A549 (cell line): ENCODE results near the gene ESRRG. TPM values are rescaled to one million over a fixed set of nuclear protein-coding genes. Genes with fewer than 3 reads are reported as not detected.

Source experiments
- ATAC-seq, 2 experiments: fragments of 200-7000 bp in 1 of 2; fragments of >200 bp in 1 of 2; cut with Nextera tagmentation in 1 of 2; cut with Tn5 transposase in 1 of 2; 3 replicates each; pipeline versions ENCODE4 v1.8.0 to v1.9.1; 2018 to 2020; ENCODE audit warnings: mild to moderate bottlenecking in 1 of 2, moderate library complexity in 1 of 2
- CTCF ChIA-PET: fragments of 300-600 bp; sonication (Branson Sonifier 250); formaldehyde crosslinking; extraction: SDS; loops from one replicate; lab custom pipeline; 2021; ENCODE audit warnings: antibody characterized with exemption, inconsistent platforms; lab: Yijun Ruan, JAX
- POLR2A ChIA-PET: fragments of 350-600 bp; formaldehyde crosslinking; extraction: SDS; loops from one replicate; lab custom pipeline; 2021; ENCODE audit warnings: antibody characterized with exemption, inconsistent platforms; lab: Yijun Ruan, JAX
- DNase-seq, 2 experiments: peaks; one replicate each; pipeline versions ENCODE4 v3.0.0 to v3.0.0-alpha.2; 2011 to 2016; ENCODE audit warnings: low read depth in 1 of 2, low spot score in 1 of 2
- FAIRE-seq: peaks from 2 replicates; lab custom pipeline; 2011; peaks lifted over from hg19 to GRCh38; lab: Jason Lieb, UNC
- H3K27ac ChIP-seq, 2 experiments: fragments of >200 bp; sonication (Bioruptor Twin); formaldehyde crosslinking; 3 replicates each; pipeline ENCODE4 v1.5.1; 2016 to 2017
- H3K4me1 ChIP-seq: fragments of >200 bp; sonication (Bioruptor Twin); formaldehyde crosslinking; 3 replicates; pipeline ENCODE4 v1.6.1; 2016
- H3K4me2 ChIP-seq: fragments of >200 bp; sonication (Bioruptor Twin); formaldehyde crosslinking; 3 replicates; pipeline ENCODE4 v1.6.1; 2016
- H3K4me3 ChIP-seq: fragments of >200 bp; sonication (Bioruptor Twin); formaldehyde crosslinking; 3 replicates; pipeline ENCODE4 v1.5.1; 2016
- H3K9me3 ChIP-seq: fragments of >200 bp; sonication (Bioruptor Twin); formaldehyde crosslinking; 3 replicates; pipeline ENCODE4 v1.6.1; 2016
- CBX2 ChIP-seq: fragments of 200-600 bp; sonication (generic); IDR thresholded peaks from 2 replicates; pipeline ENCODE4 v1.6.1; 2016; ENCODE audit warnings: low read depth, mild to moderate bottlenecking, borderline replicate concordance
- CEBPB ChIP-seq, 2 experiments: fragments of >200 bp in 1 of 2; sonication (Bioruptor Twin) in 1 of 2; formaldehyde crosslinking in 1 of 2; IDR thresholded peaks; 2 replicates each; pipeline ENCODE4 v1.6.1; 2012 to 2016
- CTCF ChIP-seq: fragments of >200 bp; sonication (Bioruptor Twin); formaldehyde crosslinking; IDR thresholded peaks from 3 replicates; pipeline ENCODE4 v1.5.1; 2016
- EP300 ChIP-seq, 2 experiments: fragments of >200 bp; sonication (Bioruptor Twin); formaldehyde crosslinking; IDR thresholded peaks; 2 replicates in 1 of 2; 3 replicates in 1 of 2; pipeline ENCODE4 v1.6.1; 2016 to 2017
- HEYL ChIP-seq: fragments of 250-450 bp; sonication (Bioruptor Pico); IDR thresholded peaks from 2 replicates; pipeline ENCODE4 v1.8.0; 2021; ENCODE audit warnings: mild to moderate bottlenecking, moderate library complexity
- JUNB ChIP-seq: fragments of >200 bp; sonication (Bioruptor Twin); formaldehyde crosslinking; IDR thresholded peaks from 2 replicates; pipeline ENCODE4 v1.6.1; 2016
- MAFK ChIP-seq: fragments of 450-650 bp; IDR thresholded peaks from 2 replicates; pipeline ENCODE4 v1.6.1; 2014; ENCODE audit not compliant: partially characterized antibody
- MAZ ChIP-seq: fragments of 150-350 bp; IDR thresholded peaks from 2 replicates; pipeline ENCODE4 v1.6.1; 2014; ENCODE audit warnings: antibody characterized with exemption, low read depth, low read length, borderline replicate concordance
- NFE2L2 ChIP-seq: fragments of 150-350 bp; conservative IDR thresholded peaks from 2 replicates; pipeline ENCODE4 v1.6.1; 2014; ENCODE audit warnings: low read length
- RAD21 ChIP-seq, 2 experiments: fragments of >200 bp in 1 of 2; sonication (Bioruptor Twin) in 1 of 2; formaldehyde crosslinking in 1 of 2; IDR thresholded peaks in 1 of 2; conservative IDR thresholded peaks in 1 of 2; 2 replicates in 1 of 2; 3 replicates in 1 of 2; pipeline ENCODE4 v1.6.1; 2012 to 2018; ENCODE audit warnings: inconsistent platforms in 1 of 2
- RNF2 ChIP-seq: fragments of 200-600 bp; sonication (generic); IDR thresholded peaks from 2 replicates; pipeline ENCODE4 v1.6.1; 2016; ENCODE audit warnings: low read depth, mild to moderate bottlenecking, antibody characterized with exemption, moderate library complexity, borderline replicate concordance
- ZNF302 ChIP-seq: fragments of 250-450 bp; sonication (Bioruptor Pico); IDR thresholded peaks from 2 replicates; pipeline ENCODE4 v1.9.0; 2021; ENCODE audit warnings: inconsistent platforms, mild to moderate bottlenecking, moderate library complexity
- ZSCAN20 ChIP-seq: fragments of 250-450 bp; sonication (Bioruptor Pico); IDR thresholded peaks from 2 replicates; pipeline ENCODE4 v1.8.0; 2022; ENCODE audit warnings: mild to moderate bottlenecking, moderate library complexity
- WGBS: methylation state at CpG from one replicate; pipeline ENCODE4 v1.1.6; 2017; ENCODE audit errors: missing lambda C conversion rate; 5-methylcytosine and 5-hydroxymethylcytosine counted together
- polyA plus RNA-seq, 4 experiments: library from polyadenylated mRNA; depleted of rRNA in 3 of 4; stranded (reverse); fragments of >200 nt; fragmentation: RNase III in 1 of 4; extraction: RNeasy Plus Mini Kit Qiagen cat#74134 plus additional on column Dnase treatment in 1 of 4; gene quantifications; 2 replicates in 3 of 4; 3 replicates in 1 of 4; pipeline ENCODE4 v1.2.3, GENCODE V29; 2011 to 2017
- TF ChIP-seq, protein P1 (sequence below): IDR thresholded peaks from 2 replicates; pipeline ENCODE4 v1.6.1; 2012
- TF ChIP-seq, protein P2 (sequence below): fragments of >200 bp; sonication (Bioruptor Twin); formaldehyde crosslinking; IDR thresholded peaks from 3 replicates; pipeline ENCODE4 v1.6.1; 2016
- TF ChIP-seq, protein P3 (sequence below): fragments of 450-650 bp; IDR thresholded peaks from 2 replicates; pipeline ENCODE4 v1.6.1; 2014; ENCODE audit warnings: antibody characterized with exemption
- TF ChIP-seq, protein P4 (sequence below): IDR thresholded peaks from 2 replicates; pipeline ENCODE4 v1.6.1; 2012; ENCODE audit warnings: low read depth, borderline replicate concordance

Gene ESRRG
- polyA plus RNA-seq, 2 of the 4 experiments (the other 2 are of a cell fraction), result 0.09 TPM; not detected in 1

GRCh38 chr1:216523043-216523442, 200.2 kb downstream of the ESRRG start:
- 20% methylated on average over 4 of the region's 4 CpGs for WGBS
- POLR2A ChIA-PET, result no interaction called here

GRCh38 chr1:216521477-216521876, 201.8 kb downstream of the ESRRG start:
- WGBS, result 34% methylated on average over 8 of the region's 8 CpGs
- DNase-seq, result no peak
- ATAC-seq, result no peak
- H3K27ac ChIP-seq, result no peak overlapping the region
- H3K4me3 ChIP-seq, result no peak overlapping the region
- H3K4me2 ChIP-seq, result no peak overlapping the region
- CTCF ChIA-PET, result no interaction called here
- H3K9me3 ChIP-seq, result no peaks in the 10 kb centered on the region
- H3K4me1 ChIP-seq, result no peaks in the 10 kb centered on the region
- no peak for TF ChIP-seq ZNF302 (CRISPR knock-in tag)
- no peak for TF ChIP-seq EP300 (IDR thresholded peaks at IDR 0.05)
- no peak for TF ChIP-seq NFE2L2
- TF ChIP-seq, protein P1, sequence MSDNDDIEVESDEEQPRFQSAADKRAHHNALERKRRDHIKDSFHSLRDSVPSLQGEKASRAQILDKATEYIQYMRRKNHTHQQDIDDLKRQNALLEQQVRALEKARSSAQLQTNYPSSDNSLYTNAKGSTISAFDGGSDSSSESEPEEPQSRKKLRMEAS, result no peak
- no peak for TF ChIP-seq JUNB
- TF ChIP-seq, protein P2, sequence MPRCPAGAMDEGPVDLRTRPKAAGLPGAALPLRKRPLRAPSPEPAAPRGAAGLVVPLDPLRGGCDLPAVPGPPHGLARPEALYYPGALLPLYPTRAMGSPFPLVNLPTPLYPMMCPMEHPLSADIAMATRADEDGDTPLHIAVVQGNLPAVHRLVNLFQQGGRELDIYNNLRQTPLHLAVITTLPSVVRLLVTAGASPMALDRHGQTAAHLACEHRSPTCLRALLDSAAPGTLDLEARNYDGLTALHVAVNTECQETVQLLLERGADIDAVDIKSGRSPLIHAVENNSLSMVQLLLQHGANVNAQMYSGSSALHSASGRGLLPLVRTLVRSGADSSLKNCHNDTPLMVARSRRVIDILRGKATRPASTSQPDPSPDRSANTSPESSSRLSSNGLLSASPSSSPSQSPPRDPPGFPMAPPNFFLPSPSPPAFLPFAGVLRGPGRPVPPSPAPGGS, result no peak
- no peak for FAIRE-seq
- POLR2A ChIA-PET, result interaction anchor here (0.6 kb wide), 1 partner anchor 520 kb away, joined by 3 read pairs; no protein-coding TSS in a partner anchor

More at GRCh38 chr1:216523043-216523442, 200.2 kb downstream of the ESRRG start:
- no peak for TF ChIP-seq CEBPB (IDR thresholded peaks at IDR 0.05)
- Histone ChIP-seq H3K9me3 (no peaks in the 10 kb centered on the region), H3K4me1 (no peaks in the 10 kb centered on the region), H3K4me3 (no peak overlapping the region), H3K27ac (no peak overlapping the region), H3K4me2 (no peak overlapping the region)
- ATAC-seq, result no peak
- no peak for DNase-seq
- no peak for FAIRE-seq
- CTCF ChIA-PET, result interaction anchor here (1.2 kb wide), 1 partner anchor 13 kb away, joined by 3 read pairs; no protein-coding TSS in a partner anchor

DNA sequence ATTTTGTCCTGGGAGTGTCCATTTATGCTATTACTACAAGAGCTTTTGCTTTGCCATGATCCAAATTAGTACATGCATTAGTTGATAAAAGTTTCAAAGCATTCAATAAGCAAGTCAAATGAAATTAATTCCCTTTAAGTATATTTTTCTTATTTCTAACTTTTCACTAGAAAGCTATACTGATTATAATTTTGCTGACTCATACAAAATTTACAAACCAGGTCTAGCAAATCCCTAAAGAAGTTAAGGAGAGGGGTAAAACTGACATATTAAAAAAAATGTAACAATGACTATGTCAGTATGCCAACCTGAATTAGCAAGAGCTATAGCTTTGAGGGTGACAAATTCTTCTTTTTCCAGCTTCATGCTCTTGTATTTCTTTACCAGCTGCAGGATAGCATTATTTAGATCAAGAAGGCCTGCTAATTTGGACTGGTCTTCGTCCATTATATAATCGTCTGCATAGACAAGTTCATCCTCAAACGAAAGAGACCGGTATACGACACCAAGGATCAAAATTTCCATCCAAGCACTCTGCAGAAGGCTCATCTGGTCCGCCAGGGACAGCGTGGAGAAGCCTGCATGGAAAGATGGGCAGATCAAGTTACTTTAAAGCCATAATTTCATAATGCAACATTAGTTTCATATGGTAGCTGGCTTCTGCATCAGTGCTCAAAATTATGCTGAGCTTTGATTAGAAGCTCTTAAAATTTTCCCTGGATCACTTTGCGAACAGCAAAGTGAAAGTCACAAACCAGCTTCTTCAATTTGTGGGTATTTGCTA, 204.2 kb downstream of the ESRRG start:
- H3K4me3 ChIP-seq, result no peak overlapping the region
- H3K9me3 ChIP-seq, result no peaks in the 10 kb centered on the region
- FAIRE-seq, result no peak
- TF ChIP-seq CTCF (no peak), RAD21 (conservative IDR thresholded peaks at IDR 0.05 in 1 of 2, IDR thresholded peaks at IDR 0.05 in 1 of 2) (no peak), MAFK (peak; percentile 94), HEYL (CRISPR knock-in tag) (no peak)
- TF ChIP-seq, protein P3, sequence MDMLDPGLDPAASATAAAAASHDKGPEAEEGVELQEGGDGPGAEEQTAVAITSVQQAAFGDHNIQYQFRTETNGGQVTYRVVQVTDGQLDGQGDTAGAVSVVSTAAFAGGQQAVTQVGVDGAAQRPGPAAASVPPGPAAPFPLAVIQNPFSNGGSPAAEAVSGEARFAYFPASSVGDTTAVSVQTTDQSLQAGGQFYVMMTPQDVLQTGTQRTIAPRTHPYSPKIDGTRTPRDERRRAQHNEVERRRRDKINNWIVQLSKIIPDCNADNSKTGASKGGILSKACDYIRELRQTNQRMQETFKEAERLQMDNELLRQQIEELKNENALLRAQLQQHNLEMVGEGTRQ, result no peak
- DNase-seq, result no peak
- H3K27ac ChIP-seq, result no peak overlapping the region
- no peak for ATAC-seq
- 39% methylated on average over 8 of the region's 8 CpGs for WGBS
- H3K4me1 ChIP-seq, result no peaks in the 10 kb centered on the region
- no peak overlapping the region for H3K4me2 ChIP-seq
- CTCF ChIA-PET, result interaction anchor here (1.2 kb wide), 1 partner anchor 48 kb away, joined by 3 read pairs; no protein-coding TSS in a partner anchor
- POLR2A ChIA-PET, result no interaction called here

GRCh38 chr1:216502528-216503162, 220.6 kb downstream of the ESRRG start:
- ATAC-seq, result no peak
- no peak overlapping the region for H3K27ac ChIP-seq
- H3K4me3 ChIP-seq, result no peak overlapping the region
- FAIRE-seq, result no peak
- POLR2A ChIA-PET, result no interaction called here
- 33% methylated on average over 7 of the region's 7 CpGs for WGBS
- H3K4me2 ChIP-seq, result no peak overlapping the region
- CTCF ChIA-PET, result interaction anchor here (1.4 kb wide), 1 partner anchor 17 kb away, joined by 3 read pairs; no protein-coding TSS in a partner anchor
- peaks cover 6% of the 10 kb centered on the region; the same call in 2 of the 3 replicates for H3K4me1 ChIP-seq
- no peak for DNase-seq
- H3K9me3 ChIP-seq, result no peaks in the 10 kb centered on the region
- TF ChIP-seq, protein P4, sequence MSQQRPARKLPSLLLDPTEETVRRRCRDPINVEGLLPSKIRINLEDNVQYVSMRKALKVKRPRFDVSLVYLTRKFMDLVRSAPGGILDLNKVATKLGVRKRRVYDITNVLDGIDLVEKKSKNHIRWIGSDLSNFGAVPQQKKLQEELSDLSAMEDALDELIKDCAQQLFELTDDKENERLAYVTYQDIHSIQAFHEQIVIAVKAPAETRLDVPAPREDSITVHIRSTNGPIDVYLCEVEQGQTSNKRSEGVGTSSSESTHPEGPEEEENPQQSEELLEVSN, result no peak
- TF ChIP-seq CBX2 (no peak), CTCF (no peak), ZSCAN20 (CRISPR knock-in tag) (no peak), MAZ (no peak), HEYL (CRISPR knock-in tag) (no peak), RNF2 (no peak)
